GM19452 (cell line): Measurements from ENCODE around the gene TGFBR2.
A peak's percentile ranks its signal among the peaks of the same experiment; 100 is the strongest.

Source experiments
- ATAC-seq: cut with Tn5 transposase; IDR thresholded peaks from one replicate; pipeline ENCODE4 v1.9.1; 2021; ENCODE audit not compliant: unreplicated experiment

TGFBR2 gene

GRCh38 chr3:30600572-30600971 lies 5.8 kb upstream of the TGFBR2 start:
- no peak for ATAC-seq

- ATAC-seq, result no peak
Observed at GRCh38 chr3:30602946-30603345, 3.5 kb upstream of the TGFBR2 start.

GRCh38 chr3:30604093-30604492 lies 2.3 kb upstream of the TGFBR2 start:
- no peak for ATAC-seq

GRCh38 chr3:30604558-30604957 lies 1.8 kb upstream of the TGFBR2 start:
- ATAC-seq, result no peak

- no peak for ATAC-seq
Observed at GRCh38 chr3:30605005-30605404, 1.4 kb upstream of the TGFBR2 start.

- no peak for ATAC-seq
Observed at GRCh38 chr3:30605706-30606300, 598 bp upstream of the TGFBR2 start.

- peak; percentile 42 for ATAC-seq
Observed at GRCh38 chr3:30607032-30607833, 832 bp downstream of the TGFBR2 start.

DNA sequence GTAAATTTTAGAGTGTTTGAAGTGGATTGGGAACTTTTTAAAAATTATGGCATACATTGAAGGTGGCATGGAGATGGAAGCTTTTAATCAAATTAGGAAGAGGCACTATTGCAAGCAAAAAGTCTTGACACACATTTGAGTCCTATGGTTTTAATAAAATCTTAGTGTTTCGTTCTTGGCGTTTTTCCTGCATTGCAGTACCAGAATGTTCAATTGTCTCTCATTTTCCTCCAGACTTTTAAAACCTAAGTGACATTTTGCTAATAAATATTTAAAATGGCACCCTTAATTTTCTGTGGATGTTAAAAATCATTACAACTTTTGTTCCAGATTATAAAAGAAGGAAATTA lies 2.2 kb downstream of the TGFBR2 start:
- ATAC-seq, result no peak

- ATAC-seq, result no peak
Observed at GRCh38 chr3:30609930-30610701, 3.7 kb downstream of the TGFBR2 start.

DNA sequence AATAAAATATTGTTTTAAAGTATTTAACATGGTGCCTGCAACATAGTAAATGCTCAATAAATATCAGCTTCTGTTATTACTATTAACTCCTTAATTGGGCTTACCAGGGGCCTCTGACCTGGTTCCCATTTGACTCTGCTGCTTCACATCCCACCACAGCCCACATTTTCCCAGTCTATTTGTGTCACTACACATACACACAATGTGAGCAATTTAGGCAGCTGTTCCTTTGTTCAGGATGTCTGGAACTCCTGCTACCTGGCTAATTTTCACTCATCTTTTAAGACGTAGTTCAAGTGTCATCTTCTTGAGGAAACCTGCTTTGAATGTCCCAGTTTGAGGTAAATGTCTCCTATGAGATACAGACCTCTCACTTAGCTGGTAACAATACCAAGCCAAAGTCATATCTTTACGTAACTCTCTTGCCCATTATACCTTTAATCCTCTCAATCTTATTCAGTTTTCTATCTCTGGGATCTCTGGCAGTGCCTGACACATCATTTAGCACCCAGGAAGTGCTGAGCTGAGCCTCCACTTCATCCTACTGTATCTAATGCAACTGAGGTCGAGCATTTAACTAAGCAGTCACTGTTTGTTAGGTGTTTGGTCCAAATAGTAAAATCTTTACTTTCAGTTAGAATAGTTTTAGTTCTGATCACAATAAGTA lies 4.4 kb downstream of the TGFBR2 start:
- ATAC-seq, result no peak

DNA sequence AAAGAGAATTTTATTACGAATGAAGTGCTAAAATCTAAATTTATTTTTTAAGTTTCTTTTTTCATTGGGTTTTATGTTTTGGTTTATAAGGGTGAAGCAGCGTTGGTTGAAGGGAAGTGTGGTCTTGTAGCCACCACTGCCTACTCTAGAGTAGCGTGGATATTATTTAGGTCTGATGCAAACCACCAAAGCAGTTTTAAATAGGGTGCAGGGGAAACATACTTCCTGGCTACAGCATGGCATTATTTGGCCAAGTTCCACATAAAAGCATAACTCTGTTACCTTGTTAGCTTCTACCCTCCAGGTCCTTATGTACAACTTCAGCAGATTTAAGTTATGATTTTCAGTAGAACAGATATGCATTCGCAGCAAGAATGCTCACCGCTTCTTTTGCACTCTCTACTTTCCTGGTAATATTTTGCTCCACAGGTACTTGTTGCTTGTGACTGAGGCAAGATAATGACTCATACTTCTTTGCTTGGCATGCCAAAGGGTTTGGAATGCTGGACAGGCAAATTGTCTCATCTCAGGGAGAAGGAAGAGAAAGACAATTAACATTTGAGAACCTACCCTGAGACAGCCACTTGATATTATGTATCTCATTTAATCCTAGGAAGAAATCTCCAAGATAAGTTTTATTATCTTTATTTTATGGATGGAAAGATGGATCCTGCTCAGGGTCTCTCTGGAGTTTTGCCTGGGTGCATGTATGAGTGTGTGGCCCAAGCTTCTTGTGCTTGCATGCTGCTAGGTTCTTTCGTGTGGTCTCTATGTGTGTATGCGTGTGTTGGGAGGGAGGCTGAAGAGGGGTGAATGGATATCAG lies 5.4 kb downstream of the TGFBR2 start:
- no peak for ATAC-seq

DNA sequence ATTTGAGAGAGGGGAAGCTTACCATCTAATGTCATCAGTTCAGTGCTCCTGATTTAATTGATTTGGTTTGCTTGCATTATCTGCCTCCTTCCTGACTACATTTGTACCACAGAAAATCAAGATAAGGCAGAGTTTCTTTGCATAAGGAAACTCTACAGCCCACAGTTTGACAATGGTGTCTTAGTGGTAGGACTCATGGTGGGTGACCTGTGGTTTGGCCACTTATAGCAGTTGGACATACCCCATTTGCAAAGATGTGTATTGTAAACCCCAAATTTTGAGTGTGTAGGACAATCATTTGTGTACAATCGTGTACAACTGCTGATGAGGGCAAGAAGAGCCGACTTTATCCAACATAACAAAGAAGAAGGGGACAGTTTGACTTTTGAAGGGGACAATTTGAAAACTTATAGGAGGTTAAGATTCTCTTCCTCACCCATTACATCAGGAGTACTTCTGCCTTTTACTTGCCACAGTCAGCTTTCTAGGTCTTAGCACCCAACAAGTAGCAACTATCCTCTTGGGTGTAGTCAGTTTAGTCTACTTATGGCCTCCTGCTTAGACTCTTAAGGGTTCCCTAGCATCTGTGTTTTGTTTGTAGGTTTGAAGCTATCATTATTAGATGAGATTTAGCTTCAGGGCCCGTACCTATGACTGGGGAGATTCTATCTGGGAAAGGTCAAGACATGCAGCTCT lies 6.2 kb downstream of the TGFBR2 start:
- no peak for ATAC-seq

- no peak for ATAC-seq
Observed at GRCh38 chr3:30613133-30613825, 6.9 kb downstream of the TGFBR2 start.

DNA sequence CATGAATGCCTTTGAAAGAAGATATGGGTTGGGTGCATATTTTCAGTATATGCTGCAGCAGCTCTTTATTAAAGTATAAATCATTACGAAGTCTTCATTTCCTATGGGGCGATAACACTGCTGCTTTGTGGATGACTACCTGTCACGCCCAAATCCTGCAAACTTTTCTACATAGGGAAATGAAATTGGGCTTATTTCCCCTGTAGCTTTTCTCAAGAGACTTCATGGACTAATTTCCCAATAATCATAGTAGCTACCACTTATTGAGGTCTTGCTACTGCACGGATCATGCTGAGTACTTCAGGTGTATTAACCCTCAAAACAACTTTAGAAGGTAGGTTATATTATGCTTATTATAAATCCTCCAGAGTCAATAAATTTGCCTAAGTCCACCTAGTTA lies 8.0 kb downstream of the TGFBR2 start:
- ATAC-seq, result no peak

GRCh38 chr3:30614943-30615342 lies 8.5 kb downstream of the TGFBR2 start:
- no peak for ATAC-seq

DNA sequence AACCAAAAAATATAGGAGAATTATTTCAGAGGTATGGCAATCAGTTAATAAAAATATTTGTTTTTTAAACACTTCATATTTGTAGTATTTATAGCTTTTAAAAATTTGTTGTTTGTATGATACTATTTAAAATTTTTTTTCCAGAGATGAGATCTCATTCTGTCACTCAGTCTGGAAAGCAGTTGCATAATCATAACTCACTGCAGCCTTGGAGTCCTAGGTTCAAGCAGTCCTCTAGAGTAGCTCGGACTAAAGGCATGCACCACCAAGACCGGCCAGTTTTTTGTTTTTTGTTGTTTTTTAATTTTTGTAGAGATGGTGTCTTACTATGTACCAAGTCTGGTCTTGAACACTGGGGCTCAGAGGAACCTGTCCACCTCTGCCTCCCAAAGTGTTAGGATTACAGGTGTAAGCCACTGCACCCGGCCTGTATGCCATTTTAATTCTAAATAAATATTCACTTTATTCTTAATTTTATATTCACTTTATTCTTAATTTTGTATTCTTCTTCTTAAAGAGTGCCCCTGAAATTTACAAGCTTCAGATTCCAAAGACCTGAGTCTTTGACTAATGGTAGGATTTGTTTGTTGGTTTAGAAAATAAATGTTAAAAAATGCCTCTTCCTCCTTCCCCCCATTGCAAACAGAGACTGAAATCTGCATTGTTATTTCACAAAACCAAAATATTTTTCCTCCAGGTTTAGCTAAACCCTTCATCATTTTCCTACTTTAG lies 9.4 kb downstream of the TGFBR2 start:
- no peak for ATAC-seq

- ATAC-seq, result no peak
Observed at GRCh38 chr3:30616347-30617027, 10.1 kb downstream of the TGFBR2 start.

DNA sequence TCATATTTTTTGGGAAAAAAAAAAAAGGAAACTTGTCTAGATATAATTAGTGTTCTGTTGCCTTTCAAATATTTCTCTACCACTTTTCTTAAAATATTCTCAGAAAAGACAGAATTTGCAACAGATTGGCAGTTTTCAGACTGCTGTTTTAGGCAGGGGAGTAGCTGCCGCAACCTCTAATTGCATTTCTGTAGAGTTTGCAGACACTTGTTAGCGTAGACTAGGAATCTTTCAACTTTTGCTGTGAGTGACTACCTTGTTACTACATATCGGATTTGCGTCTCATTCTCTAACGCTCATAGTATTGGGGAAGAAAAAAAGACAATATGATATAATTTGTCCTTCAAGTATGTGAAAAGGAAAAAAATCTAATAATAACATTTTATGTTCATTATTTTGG lies 10.7 kb downstream of the TGFBR2 start:
- ATAC-seq, result no peak
